B cell (primary cell): ENCODE measurements around the gene TNFRSF19. TPM values are rescaled to one million over a fixed set of nuclear protein-coding genes. Genes with fewer than 3 reads are reported as not detected.

ENCODE experiments used
- ATAC-seq: fragments of 200-7000 bp; cut with Tn5 transposase; one replicate; pipeline ENCODE4 v1.10.0; 2021; ENCODE audit warnings: low read depth, mild to moderate bottlenecking, moderate number of reproducible peaks, moderate library complexity
- CTCF ChIA-PET: fragments of 350-600 bp; sonication (Branson Sonifier 250); formaldehyde crosslinking; loops from one replicate; lab custom pipeline; 2021; ENCODE audit warnings: antibody characterized with exemption, inconsistent platforms; lab: Charles Lee
- POLR2A ChIA-PET: fragments of 350-600 bp; sonication (Branson Sonifier 250); formaldehyde crosslinking; loops from one replicate; lab custom pipeline; 2021; ENCODE audit warnings: antibody characterized with exemption; lab: Charles Lee
- DNase-seq: peaks from one replicate; pipeline ENCODE4 v3.0.0; 2013
- H2AFZ ChIP-seq: 2 replicates; pipeline ENCODE4 v1.6.1; 2012; ENCODE audit warnings: mild to moderate bottlenecking, low read depth, low read length; ENCODE audit not compliant: insufficient read depth, poor library complexity, severe bottlenecking
- H3K27ac ChIP-seq, 2 donors: 1 replicate in 1 of 2; 2 replicates in 1 of 2; pipeline ENCODE4 v1.5.1; 2012 to 2013; ENCODE audit warnings: low read length in 2 of 2, mild to moderate bottlenecking in 2 of 2, moderate library complexity in 1 of 2
- H3K27me3 ChIP-seq, 4 experiments: fragments of 200-600 bp in 1 of 4; sonication (generic) in 1 of 4; replicated peaks in 1 of 4; 1 replicate in 2 of 4; 2 replicates in 2 of 4; pipeline versions ENCODE4 v1.6.1 to v1.7.0; 2013 to 2016; ENCODE audit warnings: low read length in 3 of 4, mild to moderate bottlenecking in 2 of 4, mixed read lengths in 1 of 4, moderate library complexity in 1 of 4; ENCODE audit not compliant: insufficient read depth in 4 of 4, control insufficient read depth in 3 of 4; ENCODE audit errors: control extremely low read depth in 1 of 4
- H3K36me3 ChIP-seq, 2 experiments: replicated peaks in 1 of 2; 1 replicate in 1 of 2; 2 replicates in 1 of 2; pipeline versions ENCODE4 v1.6.1 to v1.7.1; 2013; ENCODE audit warnings: low read length in 1 of 2; ENCODE audit not compliant: insufficient read depth in 2 of 2, control insufficient read depth in 1 of 2; ENCODE audit errors: control extremely low read depth in 1 of 2, extremely low read depth in 1 of 2
- H3K4me1 ChIP-seq, 2 donors: fragments of 200-600 bp in 1 of 2; sonication (generic) in 1 of 2; 1 replicate in 1 of 2; 2 replicates in 1 of 2; pipeline versions ENCODE4 v1.5.1 to v1.6.1; 2013 to 2017; ENCODE audit warnings: low read length in 2 of 2; ENCODE audit not compliant: control insufficient read depth in 2 of 2, insufficient read depth in 2 of 2
- H3K4me2 ChIP-seq: replicated peaks from 2 replicates; pipeline ENCODE3; 2012; ENCODE audit warnings: mild to moderate bottlenecking, low read depth, low read length; ENCODE audit not compliant: poor library complexity, severe bottlenecking
- H3K4me3 ChIP-seq, 5 experiments: fragments of 200-600 bp in 1 of 5; sonication (generic) in 1 of 5; 1 replicate in 3 of 5; 2 replicates in 2 of 5; pipeline versions ENCODE4 v1.5.1 to v1.7.0; 2011 to 2016; ENCODE audit warnings: low read length in 4 of 5, mild to moderate bottlenecking in 4 of 5, low read depth in 2 of 5, control low read depth in 1 of 5, moderate library complexity in 1 of 5; ENCODE audit not compliant: insufficient read depth in 1 of 5; ENCODE audit errors: control extremely low read depth in 1 of 5, extremely low read depth in 1 of 5
- H3K79me2 ChIP-seq: fragments of 200-600 bp; sonication (generic); one replicate; pipeline ENCODE4 v1.6.0; 2016; ENCODE audit warnings: low read length; ENCODE audit not compliant: control insufficient read depth, insufficient read depth
- H3K9ac ChIP-seq: fragments of 200-600 bp; sonication (generic); 2 replicates; pipeline ENCODE4 v1.6.1; 2017; ENCODE audit warnings: mild to moderate bottlenecking, low read length, moderate library complexity
- H3K9me3 ChIP-seq, 3 donors: one replicate each; pipeline versions ENCODE4 v1.6.1 to v1.7.1; 2013; ENCODE audit warnings: low read length in 2 of 3; ENCODE audit not compliant: control insufficient read depth in 2 of 3, insufficient read depth in 1 of 3; ENCODE audit errors: control extremely low read depth in 1 of 3
- H4K20me1 ChIP-seq: 2 replicates; pipeline ENCODE4 v1.6.0; 2012; ENCODE audit warnings: mild to moderate bottlenecking, low read length; ENCODE audit not compliant: insufficient read depth, control insufficient read depth, poor library complexity, severe bottlenecking
- H3K27ac Mint-ChIP-seq: one replicate; pipeline ENCODE4 v1.8.0; 2021; ENCODE audit warnings: mixed read lengths
- H3K27me3 Mint-ChIP-seq: one replicate; pipeline ENCODE4 v1.8.0; 2021; ENCODE audit warnings: mixed read lengths
- H3K4me1 Mint-ChIP-seq: one replicate; pipeline ENCODE4 v1.8.0; 2021; ENCODE audit warnings: mixed read lengths
- H3K4me3 Mint-ChIP-seq: one replicate; pipeline ENCODE4 v1.8.0; 2021; ENCODE audit warnings: mixed read lengths
- H3K9me3 Mint-ChIP-seq: one replicate; pipeline ENCODE4 v1.8.0; 2022; ENCODE audit warnings: mixed read lengths; ENCODE audit not compliant: insufficient read depth
- EZH2 ChIP-seq: IDR thresholded peaks from 2 replicates; pipeline ENCODE4 v1.6.1; 2012; ENCODE audit warnings: borderline replicate concordance, low read depth, mild to moderate bottlenecking, moderate library complexity, low read length; ENCODE audit not compliant: insufficient read depth, poor library complexity, severe bottlenecking
- whole genome bisulfite sequencing: methylation state at CpG from one replicate; pipeline ENCODE4 v1.1.5; 2013; ENCODE audit warnings: missing lambda C conversion rate; ENCODE audit not compliant: insufficient coverage; 5-methylcytosine and 5-hydroxymethylcytosine counted together
- intact Hi-C: fragments of 100-400 bp; cut with micrococcal nuclease; formaldehyde crosslinking; loops from one replicate; pipeline ENCODE4 v1.10.0; 2022
- polyA plus RNA-seq: library from polyadenylated mRNA; depleted of rRNA; stranded (reverse); fragments of >200 nt; gene quantifications from 2 replicates; pipeline ENCODE4 v1.2.3, GENCODE V29; 2012
- total RNA-seq, 2 donors: library from RNA; stranded (reverse); fragments of 120-200 nt in 1 of 2; gene quantifications; 1 replicate in 1 of 2; 2 replicates in 1 of 2; pipeline versions ENCODE4 v1.2.3 to v1.2.4, GENCODE V29; 2013 to 2022
- TF ChIP-seq, protein P1 (sequence below): fragments of 200-600 bp; IDR thresholded peaks from one replicate; pipeline ENCODE4 v1.8.0; 2022; ENCODE audit warnings: antibody characterized with exemption, mild to moderate bottlenecking

TNFRSF19 gene
- total and polyA plus RNA-seq, 2 donors (not counting 1 experiment from before 2014, with no cell fraction given), result 0.36 TPM; not detected in 1

- DNase-seq (no peak), ATAC-seq (no peak)
- H3K9ac ChIP-seq, result no peak overlapping the region
- no peak overlapping the region for H3K27ac Mint-ChIP-seq
- no peak for TF ChIP-seq EZH2
- TF ChIP-seq, protein P1, sequence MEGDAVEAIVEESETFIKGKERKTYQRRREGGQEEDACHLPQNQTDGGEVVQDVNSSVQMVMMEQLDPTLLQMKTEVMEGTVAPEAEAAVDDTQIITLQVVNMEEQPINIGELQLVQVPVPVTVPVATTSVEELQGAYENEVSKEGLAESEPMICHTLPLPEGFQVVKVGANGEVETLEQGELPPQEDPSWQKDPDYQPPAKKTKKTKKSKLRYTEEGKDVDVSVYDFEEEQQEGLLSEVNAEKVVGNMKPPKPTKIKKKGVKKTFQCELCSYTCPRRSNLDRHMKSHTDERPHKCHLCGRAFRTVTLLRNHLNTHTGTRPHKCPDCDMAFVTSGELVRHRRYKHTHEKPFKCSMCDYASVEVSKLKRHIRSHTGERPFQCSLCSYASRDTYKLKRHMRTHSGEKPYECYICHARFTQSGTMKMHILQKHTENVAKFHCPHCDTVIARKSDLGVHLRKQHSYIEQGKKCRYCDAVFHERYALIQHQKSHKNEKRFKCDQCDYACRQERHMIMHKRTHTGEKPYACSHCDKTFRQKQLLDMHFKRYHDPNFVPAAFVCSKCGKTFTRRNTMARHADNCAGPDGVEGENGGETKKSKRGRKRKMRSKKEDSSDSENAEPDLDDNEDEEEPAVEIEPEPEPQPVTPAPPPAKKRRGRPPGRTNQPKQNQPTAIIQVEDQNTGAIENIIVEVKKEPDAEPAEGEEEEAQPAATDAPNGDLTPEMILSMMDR, result no peak
- intact Hi-C loops, result no loop called here
- peaks cover 3% of the 10 kb centered on the region for H3K9me3 Mint-ChIP-seq
- H3K4me2 ChIP-seq, result no peak overlapping the region
- no peak overlapping the region for H3K4me3 Mint-ChIP-seq
- CTCF ChIA-PET, result no interaction called here
- POLR2A ChIA-PET, result no interaction called here
- H3K4me1 Mint-ChIP-seq, result peaks cover 3% of the 10 kb centered on the region
- H3K4me1 ChIP-seq, result no peaks in the 10 kb centered on the region
- peaks cover 0 to 3% (median 0%) of the 10 kb centered on the region in 4 experiments for H3K27me3 ChIP-seq
- H3K4me3 ChIP-seq, result no peak overlapping the region
- no peaks in the 10 kb centered on the region for H3K36me3 ChIP-seq
- H3K9me3 ChIP-seq, result no peaks in the 10 kb centered on the region
- H4K20me1 ChIP-seq, result no peaks in the 10 kb centered on the region
- 19% methylated on average over 2 of the region's 4 CpGs for WGBS
- no peak overlapping the region for H3K27ac ChIP-seq
- H3K79me2 ChIP-seq, result no peaks in the 10 kb centered on the region
- H3K27me3 Mint-ChIP-seq, result peaks cover 19% of the 10 kb centered on the region
- no peak overlapping the region for H2AFZ ChIP-seq
These were observed 86.6 kb downstream of the TNFRSF19 start for GRCh38 chr13:23656637-23657371.

GRCh38 chr13:23658929-23659541 is 88.8 kb downstream of the TNFRSF19 start:
- Histone ChIP-seq H3K4me3 (no peak overlapping the region), H3K27me3 (peaks cover 0 to 3% (median 0%) of the 10 kb centered on the region in 4 experiments), H3K79me2 (no peaks in the 10 kb centered on the region), H3K27ac (no peak overlapping the region), H3K9ac (no peak overlapping the region), H3K9me3 (no peaks in the 10 kb centered on the region), H4K20me1 (no peaks in the 10 kb centered on the region), H2AFZ (no peak overlapping the region), H3K36me3 (no peaks in the 10 kb centered on the region), H3K4me2 (no peak overlapping the region), H3K4me1 (no peaks in the 10 kb centered on the region)
- Mint-ChIP-seq H3K27ac (no peak overlapping the region), H3K27me3 (peaks cover 4% of the 10 kb centered on the region), H3K4me3 (no peak overlapping the region), H3K9me3 (peaks cover 7% of the 10 kb centered on the region), H3K4me1 (peaks cover 3% of the 10 kb centered on the region)
- intact Hi-C loops, result no loop called here
- no peak for ATAC-seq
- WGBS, result 94% methylated on average over 13 of the region's 15 CpGs
- TF ChIP-seq, protein P1, result no peak
- TF ChIP-seq EZH2, result no peak
- ChIA-PET POLR2A (no interaction called here), CTCF (no interaction called here)
- DNase-seq, result no peak
